GM19023 (cell line): ENCODE measurements around the gene ABCB9.
"Not testable (repeated sequence)": the region's sequence is repeated elsewhere in the genome, so short reads cannot be mapped to it uniquely, and the experiment has no call there.

ENCODE experiments used
- ATAC-seq: cut with Tn5 transposase; IDR thresholded peaks from one replicate; pipeline ENCODE4 v1.9.1; 2021; ENCODE audit warnings: mild to moderate bottlenecking, moderate library complexity; ENCODE audit not compliant: unreplicated experiment

ABCB9 gene

GRCh38 chr12:122903693-122904034 is 62.6 kb downstream of the ABCB9 start:
- ATAC-seq = no peak

DNA sequence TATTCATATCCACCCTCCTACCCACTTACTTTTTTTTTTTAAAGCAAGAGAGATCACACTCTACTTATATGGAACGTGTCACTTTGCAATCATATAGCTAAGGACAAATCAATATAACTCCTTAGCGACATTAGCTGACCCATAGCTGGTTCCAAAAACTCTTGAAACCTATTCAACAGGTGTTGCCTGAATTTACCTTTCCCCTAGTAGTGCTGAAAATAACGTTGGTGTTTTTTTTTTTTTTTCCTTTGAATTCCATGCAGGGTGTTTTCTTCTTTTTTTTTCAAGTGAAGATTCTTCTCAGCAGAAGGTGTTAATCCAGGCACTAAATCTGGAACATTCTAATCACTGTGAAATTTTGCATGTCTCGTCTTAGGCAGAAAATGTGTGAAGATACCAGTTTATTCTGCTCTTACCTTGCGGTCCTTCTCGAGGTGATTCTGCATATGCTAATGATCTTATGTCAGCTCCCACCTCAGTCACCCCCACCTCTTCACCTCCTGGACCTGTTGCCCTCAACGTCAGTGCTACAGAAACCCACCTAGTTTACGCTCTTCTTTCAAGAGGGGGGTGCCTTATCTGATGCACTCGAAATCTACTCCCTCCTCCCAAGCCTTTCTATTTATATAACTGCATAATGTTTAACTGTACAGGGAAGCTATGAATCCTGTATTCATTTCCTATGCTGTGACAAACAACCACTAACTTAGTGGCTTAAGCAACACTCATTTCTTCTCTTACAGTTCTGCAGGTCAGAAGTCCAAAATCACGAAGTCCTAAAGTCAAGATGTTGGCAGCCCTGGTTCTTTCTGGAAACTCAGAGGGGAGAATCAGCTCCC is 63.2 kb downstream of the ABCB9 start:
- ATAC-seq = no peak

DNA sequence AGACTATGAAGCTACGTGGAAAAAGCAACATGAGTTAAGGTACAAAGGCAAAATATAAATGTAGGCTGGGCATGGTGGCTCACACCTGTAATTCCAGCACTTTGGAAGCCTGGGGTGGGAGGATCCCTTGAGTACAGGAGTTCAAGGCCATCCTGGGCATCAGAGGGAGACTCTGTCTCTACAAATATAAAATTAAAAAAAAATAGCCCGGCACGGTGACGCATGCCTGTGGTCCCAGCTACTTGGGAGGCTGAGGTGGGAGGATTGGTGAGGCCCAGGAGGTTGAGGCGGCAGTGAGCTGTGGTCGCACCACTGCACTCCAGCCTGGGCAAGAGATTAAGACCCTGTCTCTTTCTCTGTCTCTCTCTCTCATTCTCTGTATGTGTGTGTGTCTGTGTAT is 66.4 kb downstream of the ABCB9 start:
- no peak for ATAC-seq

- no peak for ATAC-seq
Measured at GRCh38 chr12:122896662-122897061, 69.6 kb downstream of the ABCB9 start.

DNA sequence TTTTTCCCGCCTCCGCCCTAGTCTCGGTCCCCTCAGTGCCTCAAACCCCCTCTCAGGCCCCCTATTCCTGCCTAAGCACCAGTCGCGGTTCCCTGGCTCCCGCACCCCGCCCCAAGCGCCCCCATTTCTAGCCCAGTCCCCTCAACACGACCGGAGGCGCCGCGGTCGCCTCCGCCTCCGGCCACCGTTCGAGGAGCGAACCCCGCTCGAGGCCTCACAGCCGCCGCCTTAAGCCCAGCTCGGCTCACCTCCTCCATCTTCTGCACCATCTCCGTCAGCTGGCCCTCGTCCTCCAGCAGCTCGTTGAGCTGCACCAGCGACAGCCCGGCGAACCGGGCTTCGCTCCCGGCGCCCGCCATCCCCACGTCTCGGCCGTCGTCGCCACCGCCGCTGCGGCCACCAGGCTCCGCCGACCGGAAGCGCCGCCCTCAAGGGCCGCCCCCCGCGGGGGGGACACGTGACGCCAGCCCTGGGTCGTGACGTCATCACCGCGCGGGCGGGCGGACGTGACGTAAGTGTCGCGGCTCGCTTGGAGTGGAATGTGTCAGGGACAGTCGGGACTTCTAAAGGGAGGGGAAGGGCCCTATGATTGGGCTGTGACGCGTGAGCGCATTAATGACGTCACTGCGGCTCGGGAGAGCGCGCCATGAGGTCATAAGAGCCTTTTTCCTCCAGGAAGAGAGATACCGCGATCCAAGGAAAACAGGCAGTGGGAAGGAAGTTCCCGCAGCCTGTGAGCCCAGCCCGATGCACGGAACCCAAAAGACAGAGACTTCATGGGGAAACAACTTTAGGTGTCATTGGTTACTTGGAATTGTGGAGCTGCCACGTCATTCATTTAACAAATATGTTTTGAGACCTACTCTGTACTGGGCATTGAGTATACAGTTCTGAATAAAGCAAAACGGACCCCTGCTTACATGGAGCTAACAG is 70.3 kb downstream of the ABCB9 start, which contains the start of gene VPS37B:
TSS of gene VPS37B (minus strand) at position 421 of the 933 bp plus-strand sequence. CDS start at position 359, 62 bp downstream.
- peak; percentile 72 for ATAC-seq

DNA sequence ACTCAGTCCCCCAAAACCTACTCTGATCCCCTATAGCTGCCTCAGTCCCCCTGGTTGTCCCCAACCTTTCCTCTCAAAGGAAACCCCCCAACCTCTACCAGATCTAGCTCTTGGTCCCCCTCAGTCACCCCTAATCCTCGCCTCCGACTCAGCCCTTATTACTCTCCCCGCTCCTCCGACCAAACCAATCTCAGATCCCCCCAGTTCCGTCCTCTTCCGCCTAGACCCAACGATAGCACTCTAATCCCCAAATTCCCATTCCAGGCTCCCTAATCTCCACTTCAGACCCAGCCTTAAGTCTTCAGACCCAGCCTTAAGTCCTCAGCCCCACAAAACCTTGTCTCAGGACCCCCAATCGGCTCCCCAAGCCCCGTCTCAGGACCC is 71.0 kb downstream of the ABCB9 start:
- ATAC-seq = no peak

- ATAC-seq = no peak
Measured at GRCh38 chr12:122894193-122895121, 71.8 kb downstream of the ABCB9 start.

- no peak for ATAC-seq
Measured at GRCh38 chr12:122893208-122894153, 72.8 kb downstream of the ABCB9 start.

DNA sequence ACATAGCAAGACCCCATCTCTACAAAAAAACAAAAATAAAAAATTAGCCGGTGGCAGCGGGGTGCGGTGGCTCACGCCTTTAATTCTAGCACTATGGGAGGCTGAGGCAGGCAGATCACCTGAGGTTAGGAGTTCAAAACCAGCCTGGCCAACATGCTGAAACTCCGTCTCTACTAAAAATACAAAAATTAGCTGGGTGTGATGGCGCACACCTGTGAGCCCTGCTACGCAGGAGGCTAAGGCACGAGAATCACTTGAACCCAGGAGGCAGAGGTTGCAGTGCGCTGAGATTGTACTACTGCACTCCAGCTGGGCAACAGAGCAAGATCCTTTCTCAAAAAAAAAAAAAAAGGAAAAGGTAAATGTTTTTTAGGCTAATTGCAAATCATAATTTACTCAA is 73.5 kb downstream of the ABCB9 start:
- not testable (repeated sequence) for ATAC-seq

- ATAC-seq = no peak
Measured at GRCh38 chr12:122891661-122892525, 74.4 kb downstream of the ABCB9 start.

DNA sequence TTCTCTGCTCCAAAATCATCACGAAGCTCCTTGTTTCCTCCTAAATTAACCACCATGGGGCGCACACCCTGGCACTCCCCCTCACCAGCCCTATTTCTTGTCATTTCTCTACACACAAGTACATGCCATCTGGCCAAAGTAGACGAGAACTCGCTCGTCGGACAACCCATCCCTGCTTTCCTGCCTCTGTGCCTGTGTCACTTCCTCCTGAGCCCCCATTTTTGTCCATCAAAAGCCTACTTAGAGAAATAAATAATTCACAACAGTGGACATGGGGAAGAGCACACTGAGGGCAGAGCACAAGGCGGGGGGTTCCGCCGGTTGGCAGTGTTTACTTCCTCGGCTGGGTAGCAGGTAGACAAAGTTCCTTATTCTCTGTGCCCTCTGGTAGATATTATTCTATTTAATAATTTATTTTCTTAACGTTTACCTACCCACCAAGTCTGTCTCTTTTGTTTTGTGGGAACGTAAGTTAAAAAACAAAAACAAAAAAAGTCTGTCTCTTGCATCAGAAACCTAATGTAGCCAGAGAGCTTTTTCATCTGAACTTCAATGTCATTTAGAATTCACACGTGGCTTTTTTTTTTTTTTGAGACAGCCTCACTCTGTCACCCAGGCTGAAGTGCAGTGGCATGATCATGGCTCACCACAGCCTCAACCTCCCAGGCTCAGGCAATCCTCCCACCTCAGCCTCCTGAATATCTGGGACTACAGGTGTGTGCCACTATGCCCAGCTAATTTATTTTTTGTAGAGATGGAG is 76.3 kb downstream of the ABCB9 start:
- ATAC-seq = no peak

- no peak for ATAC-seq
Measured at GRCh38 chr12:122888232-122888752, 78.0 kb downstream of the ABCB9 start.

- ATAC-seq = peak; percentile 17
Measured at GRCh38 chr12:122887819-122888212, 78.4 kb downstream of the ABCB9 start.

- peak; percentile 84 for ATAC-seq
Measured at GRCh38 chr12:122886851-122887818, 79.1 kb downstream of the ABCB9 start.

GRCh38 chr12:122886161-122886560 is 80.1 kb downstream of the ABCB9 start:
- no peak for ATAC-seq

- ATAC-seq = no peak
Measured at GRCh38 chr12:122884860-122885259, 81.4 kb downstream of the ABCB9 start.
